H9 (cell line): Measurements from ENCODE around the gene NDUFB3. TPM values are rescaled to one million over a fixed set of nuclear protein-coding genes. Genes with fewer than 3 reads are reported as not detected.

Experiments
- DNase-seq: peaks from one replicate; pipeline ENCODE4 v3.0.0-alpha.2; 2017
- H2AFZ ChIP-seq: one replicate; pipeline ENCODE4 v1.6.1; 2013; ENCODE audit warnings: mild to moderate bottlenecking, low read length, control low read depth, moderate library complexity
- H2AK5ac ChIP-seq: 2 replicates; pipeline ENCODE4 v1.6.1; 2013; ENCODE audit warnings: low read length, control low read depth, mixed read lengths; ENCODE audit not compliant: insufficient read length
- H2BK120ac ChIP-seq: one replicate; pipeline ENCODE4 v1.6.1; 2013; ENCODE audit warnings: low read depth, mild to moderate bottlenecking, low read length, control low read depth, inconsistent platforms; ENCODE audit not compliant: poor library complexity, severe bottlenecking
- H2BK12ac ChIP-seq: 2 replicates; pipeline ENCODE4 v1.6.1; 2013; ENCODE audit warnings: low read length, control low read depth, mixed read lengths, low read depth; ENCODE audit not compliant: insufficient read length
- H2BK15ac ChIP-seq: 2 replicates; pipeline ENCODE4 v1.6.1; 2013; ENCODE audit warnings: low read depth, low read length, control low read depth
- H2BK20ac ChIP-seq: one replicate; pipeline ENCODE4 v1.6.1; 2013; ENCODE audit warnings: low read depth, mild to moderate bottlenecking, low read length, control low read depth, inconsistent platforms; ENCODE audit not compliant: poor library complexity, severe bottlenecking
- H2BK5ac ChIP-seq: 2 replicates; pipeline ENCODE4 v1.6.1; 2013; ENCODE audit warnings: low read length, control low read depth, mixed read lengths; ENCODE audit not compliant: insufficient read length
- H3K14ac ChIP-seq: 2 replicates; pipeline ENCODE4 v1.6.1; 2013; ENCODE audit warnings: low read length, control low read depth; ENCODE audit not compliant: insufficient read depth
- H3K18ac ChIP-seq: 2 replicates; pipeline ENCODE4 v1.6.1; 2013; ENCODE audit warnings: low read depth, mild to moderate bottlenecking, mixed read lengths, low read length, control low read depth; ENCODE audit not compliant: insufficient read length
- H3K23ac ChIP-seq: 2 replicates; pipeline ENCODE4 v1.6.1; 2013; ENCODE audit warnings: low read length, control low read depth, mixed read lengths, low read depth; ENCODE audit not compliant: insufficient read length
- H3K23me2 ChIP-seq: 2 replicates; pipeline ENCODE4 v1.6.1; 2013; ENCODE audit warnings: low read depth, mild to moderate bottlenecking, mixed read lengths, low read length, control low read depth; ENCODE audit not compliant: insufficient read length, poor library complexity, severe bottlenecking
- H3K27ac ChIP-seq: 2 replicates; pipeline ENCODE4 v1.5.1; 2013; ENCODE audit warnings: low read length, control low read depth, mixed read lengths, low read depth; ENCODE audit not compliant: insufficient read length
- H3K27me3 ChIP-seq: 2 replicates; pipeline ENCODE4 v1.6.1; 2013; ENCODE audit warnings: low read length, control low read depth, inconsistent platforms; ENCODE audit not compliant: insufficient read depth
- H3K4ac ChIP-seq: 2 replicates; pipeline ENCODE4 v1.6.1; 2013; ENCODE audit warnings: low read depth, mild to moderate bottlenecking, control low read depth, inconsistent platforms, low read length, moderate library complexity
- H3K4me1 ChIP-seq: 2 replicates; pipeline ENCODE4 v1.6.1; 2013; ENCODE audit warnings: low read length, control low read depth, inconsistent platforms; ENCODE audit not compliant: insufficient read depth
- H3K4me2 ChIP-seq: 2 replicates; pipeline ENCODE4 v1.6.1; 2013; ENCODE audit warnings: low read length, control low read depth, mixed read lengths; ENCODE audit not compliant: insufficient read length, insufficient read depth
- H3K56ac ChIP-seq: 2 replicates; pipeline ENCODE4 v1.6.1; 2013; ENCODE audit warnings: low read depth, mild to moderate bottlenecking, mixed read lengths, low read length, control low read depth; ENCODE audit not compliant: insufficient read length
- H3K79me1 ChIP-seq: 2 replicates; pipeline ENCODE4 v1.6.1; 2013; ENCODE audit warnings: low read depth, mild to moderate bottlenecking, moderate library complexity, low read length, control low read depth, inconsistent platforms; ENCODE audit not compliant: insufficient read depth, poor library complexity, severe bottlenecking
- H3K79me2 ChIP-seq: 2 replicates; pipeline ENCODE4 v1.6.1; 2013; ENCODE audit warnings: low read length, control low read depth, inconsistent platforms; ENCODE audit not compliant: insufficient read depth
- H3K9ac ChIP-seq: 2 replicates; pipeline ENCODE4 v1.6.1; 2013; ENCODE audit warnings: low read length, control low read depth, mixed read lengths; ENCODE audit not compliant: insufficient read length; ENCODE audit errors: extremely low read depth
- H3K9me3 ChIP-seq: one replicate; pipeline ENCODE4 v1.6.1; 2013; ENCODE audit warnings: low read depth, low read length, inconsistent platforms; ENCODE audit not compliant: control insufficient read depth
- H3T11ph ChIP-seq: one replicate; pipeline ENCODE4 v1.6.1; 2013; ENCODE audit warnings: mild to moderate bottlenecking, low read length, control low read depth, inconsistent platforms
- H4K20me1 ChIP-seq: one replicate; pipeline ENCODE4 v1.6.1; 2013; ENCODE audit not compliant: control insufficient read depth, insufficient read length, insufficient read depth
- H4K5ac ChIP-seq: 2 replicates; pipeline ENCODE4 v1.6.1; 2013; ENCODE audit warnings: low read depth, mild to moderate bottlenecking, mixed read lengths, low read length, control low read depth; ENCODE audit not compliant: insufficient read length
- H4K8ac ChIP-seq: replicated peaks from 2 replicates; pipeline ENCODE4 v1.6.1; 2013; ENCODE audit warnings: low read length, control low read depth, mixed read lengths, low read depth; ENCODE audit not compliant: insufficient read length
- H4K91ac ChIP-seq: 2 replicates; pipeline ENCODE4 v1.6.1; 2013; ENCODE audit warnings: low read depth, mild to moderate bottlenecking, moderate library complexity, mixed read lengths, low read length, control low read depth; ENCODE audit not compliant: insufficient read length
- H3K27ac Mint-ChIP-seq, 3 experiments: 2 replicates in 2 of 3; 3 replicates in 1 of 3; pipeline ENCODE4 v1.8.0; 2020 to 2021; ENCODE audit warnings: mixed read lengths in 3 of 3, mild to moderate bottlenecking in 1 of 3, moderate library complexity in 1 of 3
- H3K27me3 Mint-ChIP-seq: 2 replicates; pipeline ENCODE4 v1.8.0; 2021; ENCODE audit warnings: low read depth, mild to moderate bottlenecking, moderate library complexity, mixed read lengths
- H3K36me3 Mint-ChIP-seq, 3 experiments: 2 replicates in 2 of 3; 3 replicates in 1 of 3; pipeline ENCODE4 v1.8.0; 2020 to 2021; ENCODE audit warnings: low read depth in 3 of 3, mixed read lengths in 3 of 3; ENCODE audit not compliant: insufficient read depth in 1 of 3
- H3K4me1 Mint-ChIP-seq, 2 experiments: 2 replicates each; pipeline ENCODE4 v1.8.0; 2020; ENCODE audit warnings: mixed read lengths in 2 of 2
- H3K4me3 Mint-ChIP-seq, 2 experiments: 2 replicates in 1 of 2; 3 replicates in 1 of 2; pipeline ENCODE4 v1.8.0; 2020 to 2021; ENCODE audit warnings: mild to moderate bottlenecking in 2 of 2, mixed read lengths in 2 of 2, moderate library complexity in 1 of 2
- H3K9me3 Mint-ChIP-seq, 2 experiments: 2 replicates in 1 of 2; 3 replicates in 1 of 2; pipeline ENCODE4 v1.8.0; 2020; ENCODE audit warnings: mild to moderate bottlenecking in 2 of 2, mixed read lengths in 2 of 2, moderate library complexity in 1 of 2
- CTCF ChIP-seq: fragments of 200-600 bp; sonication (generic); conservative IDR thresholded peaks from 3 replicates; pipeline ENCODE4 v1.8.0; 2021; ENCODE audit warnings: antibody characterized with exemption, mild to moderate bottlenecking
- WGBS: extraction: QIAGEN DNeasy Blood & Tissue Kit; methylation state at CpG from one replicate; pipeline ENCODE4 v1.1.7; 2013; ENCODE audit warnings: missing lambda C conversion rate, low lambda C conversion rate, mixed read lengths; ENCODE audit not compliant: insufficient read length; ENCODE audit errors: extremely low coverage; 5-methylcytosine and 5-hydroxymethylcytosine counted together
- total RNA-seq: library from RNA; stranded (reverse); gene quantifications from 2 replicates; pipeline ENCODE4 v1.2.1, GENCODE V29; 2021

Gene NDUFB3
- total RNA-seq, 1 experiment from 2014 or later: 59.6 TPM

GRCh38 chr2:201118961-201119854, 47.4 kb downstream of the NDUFB3 start:
- Mint-ChIP-seq H3K27ac (no peak overlapping the region; a peak in 1 of 7 replicates), H3K4me1 (peaks cover 19 to 35% of the 10 kb centered on the region in 2 experiments), H3K4me3 (peak overlapping the region; percentile 69 to 85), H3K9me3 (no peaks in the 10 kb centered on the region), H3K36me3 (peaks cover 0 to 4% (median 0%) of the 10 kb centered on the region in 3 experiments; a peak in 1 of 7 replicates), H3K27me3 (no peaks in the 10 kb centered on the region; the same call in 1 of the 2 replicates)
- H2BK120ac ChIP-seq: no peak overlapping the region
- H4K20me1 ChIP-seq: no peaks in the 10 kb centered on the region
- no peaks in the 10 kb centered on the region for H3K27me3 ChIP-seq
- no peak overlapping the region for H2AK5ac ChIP-seq
- no peak overlapping the region for H3K56ac ChIP-seq
- no peak overlapping the region for H2BK5ac ChIP-seq
- no peak overlapping the region for H2BK12ac ChIP-seq
- H4K5ac ChIP-seq: no peak overlapping the region
- H3K4me2 ChIP-seq: peak overlapping the region; percentile 19
- H3K4me1 ChIP-seq: no peaks in the 10 kb centered on the region
- no peak for DNase-seq
- H3K9ac ChIP-seq: no peak overlapping the region
- no peak overlapping the region for H2AFZ ChIP-seq
- no peak for TF ChIP-seq CTCF
- H4K8ac ChIP-seq: no peak overlapping the region
- H3K14ac ChIP-seq: 0 out of 2 replicates have a peak overlapping the region, but pooled peaks have one; percentile 36
- no peaks in the 10 kb centered on the region for H3K79me2 ChIP-seq
- H3K4ac ChIP-seq: no peak overlapping the region
- no peaks in the 10 kb centered on the region for H3K9me3 ChIP-seq
- WGBS: no CpG with 5 or more reads among the region's 12 CpGs
- no peak overlapping the region for H3K27ac ChIP-seq
- H4K91ac ChIP-seq: no peak overlapping the region
- H2BK15ac ChIP-seq: no peak overlapping the region
- peaks cover 14% of the 10 kb centered on the region for H3K23me2 ChIP-seq
- H3K79me1 ChIP-seq: no peaks in the 10 kb centered on the region
- no peak overlapping the region for H3T11ph ChIP-seq
- H3K23ac ChIP-seq: no peak overlapping the region
- no peak overlapping the region for H2BK20ac ChIP-seq
- H3K18ac ChIP-seq: no peak overlapping the region
